ENCODE measurements around the gene NT5DC2.

NT5DC2 gene

GRCh38 chr3:52535411-52536111 is 1.9 kb upstream of the NT5DC2 start:
- H3K4me3 ChIP-seq (ENCODE audit: low read depth, low read length) = no peak overlapping the region; the same call in 1 of the 2 replicates
- CTCF ChIA-PET = interaction anchor here (1.0 to 1.3 kb wide), 2 partner anchors 12 to 108 kb away, joined by 4 read pairs; no protein-coding TSS in a partner anchor
- TF ChIP-seq, protein P1, sequence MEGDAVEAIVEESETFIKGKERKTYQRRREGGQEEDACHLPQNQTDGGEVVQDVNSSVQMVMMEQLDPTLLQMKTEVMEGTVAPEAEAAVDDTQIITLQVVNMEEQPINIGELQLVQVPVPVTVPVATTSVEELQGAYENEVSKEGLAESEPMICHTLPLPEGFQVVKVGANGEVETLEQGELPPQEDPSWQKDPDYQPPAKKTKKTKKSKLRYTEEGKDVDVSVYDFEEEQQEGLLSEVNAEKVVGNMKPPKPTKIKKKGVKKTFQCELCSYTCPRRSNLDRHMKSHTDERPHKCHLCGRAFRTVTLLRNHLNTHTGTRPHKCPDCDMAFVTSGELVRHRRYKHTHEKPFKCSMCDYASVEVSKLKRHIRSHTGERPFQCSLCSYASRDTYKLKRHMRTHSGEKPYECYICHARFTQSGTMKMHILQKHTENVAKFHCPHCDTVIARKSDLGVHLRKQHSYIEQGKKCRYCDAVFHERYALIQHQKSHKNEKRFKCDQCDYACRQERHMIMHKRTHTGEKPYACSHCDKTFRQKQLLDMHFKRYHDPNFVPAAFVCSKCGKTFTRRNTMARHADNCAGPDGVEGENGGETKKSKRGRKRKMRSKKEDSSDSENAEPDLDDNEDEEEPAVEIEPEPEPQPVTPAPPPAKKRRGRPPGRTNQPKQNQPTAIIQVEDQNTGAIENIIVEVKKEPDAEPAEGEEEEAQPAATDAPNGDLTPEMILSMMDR (IDR thresholded peaks at IDR 0.05; ENCODE audit: insufficient read depth, low read length, missing control alignments) = no peak
- no peak for DNase-seq (ENCODE audit: low read depth, low spot score)
- POLR2A ChIA-PET = interaction anchor here (0.6 to 1.1 kb wide), 10 partner anchors 9 to 420 kb away, joined by 3 to 9 read pairs (median 4); no protein-coding TSS in a partner anchor

GRCh38 chr3:52534281-52535183 is 875 bp upstream of the NT5DC2 start:
- DNase-seq (ENCODE audit: low read depth, low spot score) = no peak

GRCh38 chr3:52532838-52533622 is 627 bp downstream of the NT5DC2 start:
- peak overlapping the region; percentile 77 for H3K4me3 ChIP-seq (ENCODE audit: low read depth, low read length)
- POLR2A ChIA-PET = interaction anchor here (1.0 kb wide), 1 partner anchor 35 kb away, joined by 5 read pairs; no protein-coding TSS in a partner anchor
- CTCF ChIA-PET = interaction anchor here (1.2 kb wide), 1 partner anchor 63 kb away, joined by 4 read pairs; no protein-coding TSS in a partner anchor
- TF ChIP-seq, protein P1 (IDR thresholded peaks at IDR 0.05; ENCODE audit: insufficient read depth, low read length, missing control alignments) = no peak
- DNase-seq (ENCODE audit: low read depth, low spot score) = no peak

More at GRCh38 chr3:52534281-52535183, 875 bp upstream of the NT5DC2 start:
- H3K4me3 ChIP-seq (ENCODE audit: low read depth, low read length) = peak overlapping the region; percentile 66
- ChIA-PET POLR2A (interaction anchor here (0.7 kb wide), 1 partner anchor 421 kb away, joined by 4 read pairs; no protein-coding TSS in a partner anchor), CTCF (no interaction called here)
- TF ChIP-seq, protein P1 (IDR thresholded peaks at IDR 0.05; ENCODE audit: insufficient read depth, low read length, missing control alignments) = no peak

DNA sequence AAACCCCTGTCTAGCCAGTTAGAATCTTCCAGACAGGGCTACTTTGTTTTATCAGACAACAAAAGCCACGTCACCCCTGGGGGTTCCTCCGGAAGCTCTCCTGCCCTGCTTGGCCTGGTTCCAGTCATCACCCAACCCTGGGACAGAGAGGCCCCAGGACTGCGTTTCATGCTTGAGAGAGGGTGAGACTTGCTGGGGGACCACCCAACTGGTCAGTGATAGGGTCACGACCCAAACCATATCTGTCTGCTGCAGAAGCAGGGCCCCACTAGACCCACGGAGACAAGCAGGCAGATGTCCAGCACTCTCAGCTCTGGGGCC is 1.2 kb downstream of the NT5DC2 start:
- ChIA-PET CTCF (interaction anchor here (1.0 to 1.4 kb wide), 3 partner anchors 60 to 104 kb away, joined by 3 to 4 read pairs (median 4); no protein-coding TSS in a partner anchor), POLR2A (interaction anchor here (1.0 to 1.4 kb wide), 2 partner anchors 34 kb away, joined by 3 to 5 read pairs; no protein-coding TSS in a partner anchor)
- TF ChIP-seq, protein P1 (IDR thresholded peaks at IDR 0.05; ENCODE audit: insufficient read depth, low read length, missing control alignments) = no peak
- H3K4me3 ChIP-seq (ENCODE audit: low read depth, low read length) = peak overlapping the region; percentile 77
- DNase-seq (ENCODE audit: low read depth, low spot score) = no peak

- H3K4me3 ChIP-seq (ENCODE audit: low read depth, low read length) = peak overlapping the region; percentile 77
- TF ChIP-seq, protein P1 (IDR thresholded peaks at IDR 0.05; ENCODE audit: insufficient read depth, low read length, missing control alignments) = no peak
- ChIA-PET CTCF (interaction anchor here (1.0 to 1.4 kb wide), 3 partner anchors 59 to 103 kb away, joined by 3 to 4 read pairs (median 4); no protein-coding TSS in a partner anchor), POLR2A (interaction anchor here (1.4 kb wide), 1 partner anchor 34 kb away, joined by 3 read pairs; no protein-coding TSS in a partner anchor)
- no peak for DNase-seq (ENCODE audit: low read depth, low spot score)
These were observed 1.7 kb downstream of the NT5DC2 start for GRCh38 chr3:52531860-52532516.

Measured in AG04449 (cell line).